ENCODE data around the gene ABCC1. TPM values are rescaled to one million over a fixed set of nuclear protein-coding genes. Genes with fewer than 3 reads are reported as not detected.

ABCC1 gene
- total and polyA plus RNA-seq, 2 of the 8 experiments (the other 6 are each of a cell fraction or from before 2014, with no cell fraction given) = 42.6 to 66.8 TPM

GRCh38 chr16:15953477-15953876 lies 4.1 kb downstream of the ABCC1 start:
- H3K4ac ChIP-seq (replicated peaks; ENCODE audit: insufficient read length, low read depth, low read length) = no peak overlapping the region
- no peak for DNase-seq (ENCODE audit: low read depth in 1 of 2, low spot score in 2 of 2)
- WGBS, 2 experiments (ENCODE audit: extremely low coverage in 1 of 2, insufficient coverage in 1 of 2, insufficient read length in 1 of 2, insufficient replicate concordance in 2 of 2, low coverage in 1 of 2, low lambda C conversion rate in 2 of 2, missing lambda C conversion rate in 1 of 2) = 89% methylated on average over 8 of the region's 8 CpGs; no CpG with 5 or more reads in 1 of the 2 experiments
- peaks cover 48 to 94% of the 10 kb centered on the region in 2 experiments for H3K79me2 ChIP-seq (ENCODE audit: control insufficient read depth in 1 of 2, insufficient read depth in 2 of 2, low read length in 2 of 2)
- no peak overlapping the region for H3K23ac ChIP-seq (ENCODE audit: insufficient read length)
- H3K4me3 ChIP-seq (ENCODE audit: extremely low read depth in 1 of 4, insufficient read depth in 2 of 4, low read depth in 3 of 4, low read length in 4 of 4) = no peak overlapping the region
- FAIRE-seq = no peak
- H2BK12ac ChIP-seq (ENCODE audit: low read depth, low read length) = no peak overlapping the region
- H3K79me1 ChIP-seq (ENCODE audit: low read depth, low read length) = peaks cover 18% of the 10 kb centered on the region
- no peak overlapping the region for H2BK120ac ChIP-seq (replicated peaks; ENCODE audit: low read depth, low read length)
- TF ChIP-seq BRCA1 (IDR thresholded peaks at IDR 0.05; ENCODE audit: low read depth, low read length) (no peak), SP4 (IDR thresholded peaks at IDR 0.05; ENCODE audit: low read length) (no peak), MAFK (IDR thresholded peaks at IDR 0.05; ENCODE audit: low read depth, low read length) (no peak), JUN (IDR thresholded peaks at IDR 0.05; ENCODE audit: low read depth, low read length) (no peak), FOSL1 (IDR thresholded peaks at IDR 0.05; ENCODE audit: insufficient read depth, low read depth, low read length) (no peak)
- no peak overlapping the region for H3K14ac ChIP-seq (ENCODE audit: insufficient read length)
- H4K5ac ChIP-seq (ENCODE audit: insufficient read length, low read depth, low read length) = no peak overlapping the region
- no peaks in the 10 kb centered on the region for H3K9me3 ChIP-seq (ENCODE audit: insufficient read depth in 2 of 2, low read depth in 1 of 2, low read length in 1 of 2)
- no peak overlapping the region for H2AK5ac ChIP-seq (ENCODE audit: low read depth, low read length)
- ChIA-PET POLR2A (ENCODE audit: partially characterized antibody) (interaction anchor here (1.0 to 3.8 kb wide), 3 partner anchors 15 to 45 kb away, joined by 3 to 13 read pairs (median 4); no protein-coding TSS in a partner anchor), CTCF (ENCODE audit: partially characterized antibody) (interaction anchor here (2.0 kb wide), 1 partner anchor 79 kb away, joined by 4 read pairs; no protein-coding TSS in a partner anchor)
- H2BK5ac ChIP-seq (ENCODE audit: low read depth, low read length) = no peak overlapping the region
- H2BK15ac ChIP-seq (ENCODE audit: low read length) = no peak overlapping the region
- H3K4me1 ChIP-seq (replicated peaks in 1 of 4; ENCODE audit: control insufficient read depth in 3 of 4, insufficient read depth in 4 of 4, low read length in 3 of 4) = peaks cover 0 to 9% (median 1%) of the 10 kb centered on the region in 4 experiments; a peak in 2 of 7 replicates
- H3K36me3 ChIP-seq (ENCODE audit: control insufficient read depth in 2 of 4, insufficient read depth in 4 of 4, low read length in 3 of 4) = no peaks in the 10 kb centered on the region
- H3K4me2 ChIP-seq (ENCODE audit: insufficient read depth in 1 of 2, low read depth in 2 of 2, low read length in 2 of 2) = no peak overlapping the region
- H3K56ac ChIP-seq (replicated peaks; ENCODE audit: insufficient read length, low read depth, low read length) = no peak overlapping the region
- peaks cover 14% of the 10 kb centered on the region for H3K23me2 ChIP-seq (ENCODE audit: low read depth, low read length)
- H4K8ac ChIP-seq (ENCODE audit: extremely low read depth, insufficient read depth, low read length) = peak overlapping the region; percentile 65; the same call in 1 of the 2 replicates
- H3K27me3 ChIP-seq (replicated peaks in 1 of 4; ENCODE audit: control insufficient read depth in 3 of 4, extremely low read depth in 1 of 4, insufficient read depth in 3 of 4, low read length in 3 of 4) = no peaks in the 10 kb centered on the region
- no peak overlapping the region for H2BK20ac ChIP-seq (ENCODE audit: low read length)
- no peak overlapping the region for H3K27ac ChIP-seq (ENCODE audit: low read depth, low read length)
- H3K18ac ChIP-seq (ENCODE audit: extremely low read depth, low read length) = no peak overlapping the region
- no peak overlapping the region for H2AFZ ChIP-seq (ENCODE audit: low read length)
- H3K9ac ChIP-seq (replicated peaks in 1 of 4; ENCODE audit: extremely low read depth in 1 of 4, low read depth in 3 of 4, low read length in 3 of 4) = no peak overlapping the region
- peaks cover 6 to 30% of the 10 kb centered on the region in 2 experiments for H4K20me1 ChIP-seq (replicated peaks in 1 of 2; ENCODE audit: control insufficient read depth in 1 of 2, insufficient read depth in 2 of 2, low read length in 2 of 2)
- H4K91ac ChIP-seq (replicated peaks; ENCODE audit: insufficient read length, low read length) = no peak overlapping the region
